ENCODE results near the gene BAIAP2. TPM values are rescaled to one million over a fixed set of nuclear protein-coding genes. Genes with fewer than 3 reads are reported as not detected.

The BAIAP2 gene, protein sequence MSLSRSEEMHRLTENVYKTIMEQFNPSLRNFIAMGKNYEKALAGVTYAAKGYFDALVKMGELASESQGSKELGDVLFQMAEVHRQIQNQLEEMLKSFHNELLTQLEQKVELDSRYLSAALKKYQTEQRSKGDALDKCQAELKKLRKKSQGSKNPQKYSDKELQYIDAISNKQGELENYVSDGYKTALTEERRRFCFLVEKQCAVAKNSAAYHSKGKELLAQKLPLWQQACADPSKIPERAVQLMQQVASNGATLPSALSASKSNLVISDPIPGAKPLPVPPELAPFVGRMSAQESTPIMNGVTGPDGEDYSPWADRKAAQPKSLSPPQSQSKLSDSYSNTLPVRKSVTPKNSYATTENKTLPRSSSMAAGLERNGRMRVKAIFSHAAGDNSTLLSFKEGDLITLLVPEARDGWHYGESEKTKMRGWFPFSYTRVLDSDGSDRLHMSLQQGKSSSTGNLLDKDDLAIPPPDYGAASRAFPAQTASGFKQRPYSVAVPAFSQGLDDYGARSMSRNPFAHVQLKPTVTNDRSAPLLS
- 24.5 and 28.8 TPM in 2 replicates for total RNA-seq

DNA sequence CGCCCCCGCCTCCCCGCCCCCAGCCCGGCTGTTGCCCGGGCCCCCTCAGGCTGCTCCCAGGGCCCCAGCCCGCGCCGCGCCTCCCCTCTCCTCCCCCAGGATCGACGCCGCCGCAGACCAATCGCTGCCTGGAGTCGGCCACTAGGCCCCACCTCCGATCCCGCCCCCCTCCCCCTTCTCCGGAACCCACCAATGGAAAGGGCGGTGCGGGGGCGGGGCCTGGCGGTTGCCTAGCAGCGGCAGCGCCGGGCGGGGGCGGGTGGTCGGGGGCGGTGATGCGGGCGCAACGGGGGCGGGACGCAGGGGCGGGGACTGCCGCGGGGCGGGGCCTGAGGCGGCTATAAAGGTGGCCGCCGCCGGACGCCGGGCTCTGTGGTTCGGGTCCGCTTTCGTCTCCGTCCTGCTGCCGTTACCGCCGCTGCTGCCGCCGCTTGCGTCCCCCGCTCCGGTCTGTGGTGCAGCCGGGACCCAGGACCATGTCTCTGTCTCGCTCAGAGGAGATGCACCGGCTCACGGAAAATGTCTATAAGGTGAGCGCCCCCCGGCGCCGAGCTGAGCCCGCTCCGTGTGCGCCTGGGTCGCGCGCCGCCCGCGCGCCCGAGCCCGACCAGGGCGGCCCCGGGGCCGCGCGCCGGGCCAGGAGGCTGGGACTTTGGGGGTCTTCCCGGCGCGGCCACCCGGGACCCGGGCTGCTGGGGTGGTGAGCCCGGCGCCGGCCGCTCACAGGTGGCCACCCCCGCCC lies at the start of gene BAIAP2:
TSS of gene BAIAP2 (plus strand) at position 373 of the 742 bp plus-strand sequence. CDS start at position 477, 104 bp downstream.

DNA sequence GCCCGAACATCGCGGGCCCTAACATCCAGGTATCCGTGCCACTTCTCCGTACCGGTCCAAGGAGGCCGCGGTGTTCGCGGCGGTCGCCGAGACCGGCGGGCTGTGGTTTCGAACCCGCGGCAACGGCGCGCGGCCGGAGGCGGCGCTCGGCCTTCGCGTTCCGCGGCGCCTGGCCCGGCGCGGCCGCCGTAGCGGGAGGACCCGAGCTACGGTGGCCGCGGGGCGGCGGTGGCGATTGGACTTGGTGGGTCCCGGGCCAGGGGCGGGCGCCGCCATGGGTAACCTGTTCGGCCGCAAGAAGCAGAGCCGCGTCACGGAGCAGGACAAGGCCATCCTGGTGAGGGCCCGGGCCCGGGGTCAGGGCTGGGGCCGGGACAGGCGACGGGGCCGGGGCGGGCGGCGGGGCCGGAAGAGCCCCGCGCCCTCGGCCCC lies 43.3 kb upstream of the BAIAP2 start, which contains the start of gene CHMP6:
TSS of gene CHMP6 (plus strand) at position 197 of the 432 bp plus-strand sequence. CDS start at position 275, 78 bp downstream.

DNA sequence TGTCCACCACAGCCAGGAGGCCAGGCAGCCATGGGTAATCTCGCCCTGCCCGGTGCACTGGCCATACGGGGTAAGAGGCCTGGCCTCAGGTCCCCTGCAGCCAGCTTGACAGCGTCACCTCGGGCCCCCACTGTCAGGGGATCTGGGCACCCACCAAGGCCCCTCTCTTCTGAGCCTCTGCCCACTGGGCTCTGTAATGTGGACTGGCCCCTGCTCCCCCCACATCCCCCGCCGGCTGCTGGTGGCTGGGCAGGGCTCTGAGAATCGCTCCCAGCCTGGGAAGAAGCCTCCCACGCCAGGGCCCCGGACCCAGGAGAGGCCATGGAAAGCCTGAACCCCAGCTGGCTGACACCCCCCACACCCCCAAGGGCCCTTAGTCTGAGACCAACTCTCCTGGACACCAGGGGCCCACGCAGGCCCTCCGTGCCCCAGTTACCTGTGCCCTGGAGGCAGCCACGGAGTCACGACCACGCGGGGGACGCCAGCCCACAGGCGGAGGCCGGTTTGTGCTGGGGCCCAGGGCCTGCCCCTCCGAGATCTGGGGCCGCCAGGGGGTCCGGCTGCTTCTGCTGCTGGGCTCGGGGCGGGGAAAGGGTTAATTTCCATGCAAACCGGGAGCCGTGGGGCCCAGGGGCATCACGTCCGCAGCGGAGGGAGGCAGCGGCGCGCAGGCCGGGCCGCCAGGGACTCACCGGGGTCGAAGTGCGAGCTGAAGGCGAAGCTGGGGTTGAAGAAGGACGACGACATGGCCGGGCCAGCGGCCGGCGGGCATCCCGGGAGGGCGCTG lies 130.5 kb downstream of the BAIAP2 start, which contains the start of gene PVALEF:
TSS of gene PVALEF (plus strand) at position 262 of the 787 bp plus-strand sequence. CDS start 15,720 bp downstream, outside the sequence.

DNA sequence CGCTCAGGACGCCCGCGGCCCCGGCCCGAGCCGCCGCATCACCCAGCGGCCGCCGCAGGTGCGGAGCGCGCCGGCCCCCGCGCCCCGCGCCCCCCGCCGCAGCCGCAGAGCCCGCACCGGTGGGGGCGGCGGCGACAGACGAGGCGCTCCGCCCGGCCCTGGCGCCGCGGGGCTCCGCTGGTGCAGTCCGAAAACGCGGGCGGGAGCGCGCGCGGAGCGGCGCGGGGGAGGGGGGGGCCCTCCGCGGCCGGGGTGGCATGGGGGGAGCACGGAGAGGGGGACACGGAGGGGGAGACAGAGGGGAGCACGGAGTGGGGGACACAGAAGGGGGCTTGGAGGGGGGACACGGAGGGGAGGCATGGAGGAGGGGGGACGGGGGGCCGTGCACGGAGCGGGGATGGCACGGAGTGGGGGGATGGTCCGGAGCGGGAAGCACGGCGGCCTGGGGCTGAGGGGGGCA lies 131.1 kb downstream of the BAIAP2 start, which contains the start of gene AATK:
TSS of gene AATK (minus strand) at position 189 of the 460 bp plus-strand sequence. CDS start 229 bp downstream, outside the sequence.

Other genes starting within 250 kb of the BAIAP2 start
- 13.0 and 14.7 TPM in 2 replicates for gene CHMP6, start 43.3 kb upstream of the BAIAP2 start, total RNA-seq
- gene PVALEF, start 130.4 kb downstream of the BAIAP2 start, total RNA-seq = not detected in 2 replicates
- gene AATK, start 131.1 kb downstream of the BAIAP2 start, total RNA-seq = 0.11 and 0.50 TPM in 2 replicates
- 15.4 and 16.6 TPM in 2 replicates for gene CEP131, start 187.8 kb downstream of the BAIAP2 start, total RNA-seq
- 16.5 and 19.2 TPM in 2 replicates for gene TEPSIN, start 203.9 kb downstream of the BAIAP2 start, total RNA-seq
- gene NDUFAF8, start 204.2 kb downstream of the BAIAP2 start, total RNA-seq = 30.0 and 33.6 TPM in 2 replicates